Lower lobe of right lung (tissue), 2 donors: ENCODE measurements around the gene SH3GL2. TPM values are rescaled to one million over a fixed set of nuclear protein-coding genes. Genes with fewer than 3 reads are reported as not detected.

ENCODE experiments used
- ATAC-seq, 2 donors: fragments of 200-7000 bp; cut with Tn5 transposase; one replicate each; pipeline ENCODE4 v1.9.1; 2020 to 2022; ENCODE audit warnings: mild to moderate bottlenecking in 2 of 2, moderate library complexity in 2 of 2
- DNase-seq: peaks from one replicate; pipeline ENCODE4 v3.0.0-alpha.2; 2020
- H3K27ac ChIP-seq: fragments of 200-600 bp; one replicate; pipeline ENCODE4 v1.8.0; 2022
- H3K27me3 ChIP-seq: fragments of 200-600 bp; one replicate; pipeline ENCODE4 v1.8.0; 2022; ENCODE audit warnings: low read depth
- H3K36me3 ChIP-seq: fragments of 200-600 bp; one replicate; pipeline ENCODE4 v1.8.0; 2022; ENCODE audit warnings: mild to moderate bottlenecking
- H3K4me1 ChIP-seq: fragments of 200-600 bp; one replicate; pipeline ENCODE4 v1.8.0; 2022
- H3K4me3 ChIP-seq: fragments of 200-600 bp; one replicate; pipeline ENCODE4 v1.8.0; 2022; ENCODE audit warnings: mild to moderate bottlenecking
- H3K9me3 ChIP-seq: fragments of 200-600 bp; one replicate; pipeline ENCODE4 v1.8.0; 2022
- CTCF ChIP-seq: fragments of 200-600 bp; IDR thresholded peaks from one replicate; pipeline ENCODE4 v1.8.0; 2022; ENCODE audit warnings: antibody characterized with exemption, mild to moderate bottlenecking
- intact Hi-C: fragments of 100-400 bp; cut with DNase I; formaldehyde crosslinking; loops from one replicate; pipeline ENCODE4 v1.11.0; 2022
- total RNA-seq: library from RNA; stranded (reverse); fragmentation: NEBNext Ultra II Directional; extraction: Animal tissue kit (Norgen Biotek cat#: 25700); gene quantifications from one replicate; pipeline ENCODE4 v1.2.1, GENCODE V29; 2021
- donor health status: DM: no; HTN: yes; CAD: no; lungs with severe emphysema.

The SH3GL2 gene
- total RNA-seq, 1 donor from 2014 or later, result 1.3 TPM

- Histone ChIP-seq H3K36me3 (no peaks in the 10 kb centered on the region), H3K4me3 (no peak overlapping the region), H3K4me1 (no peaks in the 10 kb centered on the region), H3K27ac (no peak overlapping the region), H3K27me3 (no peaks in the 10 kb centered on the region), H3K9me3 (no peaks in the 10 kb centered on the region)
- ATAC-seq, result no peak
- intact Hi-C loops, result no loop called here
- no peak for DNase-seq
- no peak for TF ChIP-seq CTCF
Observed at GRCh38 chr9:17625644-17626388, 47.0 kb downstream of the SH3GL2 start.

GRCh38 chr9:17627641-17628040, 48.8 kb downstream of the SH3GL2 start:
- TF ChIP-seq CTCF, result no peak
- Histone ChIP-seq H3K4me3 (no peak overlapping the region), H3K27ac (no peak overlapping the region), H3K36me3 (no peaks in the 10 kb centered on the region), H3K4me1 (no peaks in the 10 kb centered on the region), H3K9me3 (no peaks in the 10 kb centered on the region), H3K27me3 (no peaks in the 10 kb centered on the region)
- ATAC-seq, result no peak
- DNase-seq, result no peak
- intact Hi-C loops, result no loop called here

GRCh38 chr9:17628624-17629023, 49.8 kb downstream of the SH3GL2 start:
- intact Hi-C loops, result no loop called here
- no peaks in the 10 kb centered on the region for H3K36me3 ChIP-seq
- no peak overlapping the region for H3K4me3 ChIP-seq
- no peaks in the 10 kb centered on the region for H3K4me1 ChIP-seq
- DNase-seq (no peak), ATAC-seq (no peak)
- no peak overlapping the region for H3K27ac ChIP-seq
- TF ChIP-seq CTCF, result no peak
- H3K27me3 ChIP-seq, result no peaks in the 10 kb centered on the region
- H3K9me3 ChIP-seq, result no peaks in the 10 kb centered on the region

GRCh38 chr9:17630531-17630949, 51.7 kb downstream of the SH3GL2 start:
- ATAC-seq (no peak), DNase-seq (no peak)
- intact Hi-C loops, result no loop called here
- Histone ChIP-seq H3K4me1 (no peaks in the 10 kb centered on the region), H3K4me3 (no peak overlapping the region), H3K27me3 (no peaks in the 10 kb centered on the region), H3K9me3 (no peaks in the 10 kb centered on the region), H3K36me3 (no peaks in the 10 kb centered on the region), H3K27ac (no peak overlapping the region)
- TF ChIP-seq CTCF, result no peak

GRCh38 chr9:17631396-17631795, 52.5 kb downstream of the SH3GL2 start:
- TF ChIP-seq CTCF, result no peak
- Histone ChIP-seq H3K9me3 (no peaks in the 10 kb centered on the region), H3K27me3 (no peaks in the 10 kb centered on the region), H3K36me3 (no peaks in the 10 kb centered on the region), H3K4me1 (no peaks in the 10 kb centered on the region), H3K4me3 (no peak overlapping the region), H3K27ac (no peak overlapping the region)
- intact Hi-C loops, result no loop called here
- ATAC-seq, result no peak
- no peak for DNase-seq
